ENCODE results near the gene IVL. TPM values are rescaled to one million over a fixed set of nuclear protein-coding genes. Genes with fewer than 3 reads are reported as not detected.

Gene IVL
- total RNA-seq, 1 donor from 2014 or later = not detected

DNA sequence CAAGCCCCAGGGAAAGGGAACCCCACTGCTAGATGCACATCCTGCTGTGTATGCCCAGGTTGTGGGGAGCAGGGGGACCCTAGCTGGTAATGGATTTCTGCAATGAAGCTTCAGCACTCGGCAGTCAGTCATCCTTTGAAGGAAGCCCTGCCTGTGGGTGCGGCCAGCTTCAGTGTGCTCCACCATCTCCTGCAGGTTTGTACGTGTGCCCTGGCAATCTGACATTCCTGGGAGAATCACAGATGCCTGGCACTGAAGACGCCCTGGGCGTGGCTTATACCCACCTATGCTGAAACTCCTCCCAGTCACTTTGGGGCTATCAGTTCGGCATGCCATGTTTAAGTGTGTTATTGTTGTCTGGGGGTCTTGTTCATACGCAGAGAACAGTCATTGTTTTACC is 45.4 kb downstream of the IVL start:
- no peak for DNase-seq

GRCh38 chr1:152954436-152954835 is 46.1 kb downstream of the IVL start:
- no peak for DNase-seq

DNA sequence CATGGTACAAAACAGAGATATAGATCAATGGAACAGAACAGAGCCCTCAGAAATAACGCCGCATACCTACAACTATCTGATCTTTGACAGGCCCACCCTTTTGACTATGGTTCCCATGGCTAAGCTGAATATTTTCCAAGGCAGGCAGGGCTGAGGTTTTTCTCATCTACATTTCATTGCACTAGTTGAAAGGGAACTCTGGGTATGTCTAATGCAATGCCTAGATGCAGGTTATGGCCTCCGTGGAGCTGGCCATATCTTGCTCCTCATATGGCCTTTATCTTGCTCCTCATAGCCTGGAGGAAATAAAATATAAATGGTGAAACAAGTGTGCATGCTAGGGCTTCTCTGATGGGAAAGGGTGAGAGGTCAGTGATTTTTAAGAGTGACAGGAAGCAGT is 49.2 kb downstream of the IVL start:
- no peak for DNase-seq

GRCh38 chr1:152959273-152959672 is 50.9 kb downstream of the IVL start:
- DNase-seq = no peak

DNA sequence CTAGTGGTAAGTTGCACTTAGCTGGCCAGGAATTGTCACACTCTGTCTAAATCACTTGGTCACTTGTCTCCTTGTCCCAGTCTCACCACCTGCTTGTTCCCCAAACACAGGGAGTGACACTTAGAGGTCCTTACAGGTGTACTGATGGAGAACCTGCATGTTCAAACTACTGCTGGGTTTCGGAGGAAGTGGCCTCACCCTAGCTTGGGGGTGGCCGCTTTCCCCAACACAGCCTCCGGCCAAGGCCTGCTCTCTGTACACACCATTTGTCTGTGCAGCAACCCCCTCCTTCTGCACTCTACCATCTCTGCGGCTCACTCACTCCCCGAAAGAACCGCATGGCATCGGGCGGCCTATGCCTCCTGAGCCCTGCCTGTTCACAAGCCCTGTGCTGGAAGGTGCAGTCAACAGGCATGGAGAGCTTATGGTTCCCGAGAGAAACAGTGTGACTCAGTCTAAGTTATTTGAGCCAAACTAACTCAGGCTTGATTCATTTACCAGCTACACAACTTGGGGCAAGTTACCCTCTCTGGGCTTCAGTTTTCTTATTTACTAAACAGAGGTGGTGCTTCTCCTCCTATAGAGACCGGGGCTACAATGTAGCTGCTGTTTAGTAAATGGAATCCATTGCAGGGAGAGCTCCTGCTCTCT is 51.6 kb downstream of the IVL start:
- no peak for DNase-seq

DNA sequence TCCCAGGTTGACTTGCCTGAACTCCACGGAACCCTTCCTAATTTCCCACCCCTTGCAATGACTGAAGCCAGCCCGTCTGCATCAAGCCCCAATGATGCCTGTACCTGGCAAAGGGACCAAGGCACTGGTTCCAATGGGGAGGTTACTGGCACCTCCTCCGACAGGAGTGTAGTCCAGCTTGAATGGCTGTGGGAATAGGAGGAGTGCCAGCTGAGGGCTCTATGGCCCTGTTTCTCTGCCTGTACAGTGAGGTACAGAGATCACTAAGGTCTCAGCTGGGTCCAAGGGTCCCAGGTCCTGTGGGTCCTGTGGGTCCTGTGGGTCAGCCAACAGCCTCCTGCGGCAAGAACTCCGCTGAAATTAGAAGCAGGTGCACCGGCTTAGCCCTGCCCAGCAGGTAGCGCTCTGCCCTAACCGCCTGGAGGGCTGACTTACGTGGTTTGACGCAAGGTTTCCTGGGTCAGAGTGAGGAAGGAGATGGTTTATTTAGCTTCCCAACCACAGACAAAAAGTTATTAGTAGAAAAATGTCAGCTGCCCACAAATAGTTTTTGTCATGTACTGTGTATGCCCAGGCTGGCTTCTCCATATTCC is 52.2 kb downstream of the IVL start:
- DNase-seq = no peak

Other genes starting within 250 kb of the IVL start
- gene LCE2D, start 245.2 kb upstream of the IVL start, total RNA-seq = not detected in 2 replicates
- not detected in 2 replicates for gene LCE2C, start 233.3 kb upstream of the IVL start, total RNA-seq
- gene LCE2B, start 222.4 kb upstream of the IVL start, total RNA-seq = not detected in 2 replicates
- gene LCE2A, start 210.2 kb upstream of the IVL start, total RNA-seq = not detected in 2 replicates
- gene LCE4A, start 200.4 kb upstream of the IVL start, total RNA-seq = not detected in 2 replicates
- gene KPRP, start 150.5 kb upstream of the IVL start, total RNA-seq = not detected in 2 replicates
- gene LCE1F, start 133.4 kb upstream of the IVL start, total RNA-seq = not detected in 2 replicates
- gene LCE1E, start 122.3 kb upstream of the IVL start, total RNA-seq = not detected in 2 replicates
- not detected in 2 replicates for gene LCE1D, start 111.8 kb upstream of the IVL start, total RNA-seq
- gene LCE1C, start 101.9 kb upstream of the IVL start, total RNA-seq = not detected in 2 replicates
- gene LCE1B, start 96.6 kb upstream of the IVL start, total RNA-seq = not detected in 2 replicates
- not detected in 2 replicates for gene LCE1A, start 81.1 kb upstream of the IVL start, total RNA-seq
- not detected in 2 replicates for gene LCE6A, start 65.7 kb upstream of the IVL start, total RNA-seq
- not detected in 2 replicates for gene LCE7A, start 48.5 kb upstream of the IVL start, total RNA-seq
- not detected in 2 replicates for gene SMCP, start 30.2 kb upstream of the IVL start, total RNA-seq
- gene SPRR5, start 38.7 kb downstream of the IVL start, total RNA-seq = not detected in 2 replicates
- gene SPRR4, start 62.1 kb downstream of the IVL start, total RNA-seq = not detected in 2 replicates
- gene SPRR1A, start 75.5 kb downstream of the IVL start, total RNA-seq = not detected in 2 replicates
- gene SPRR3, start 93.2 kb downstream of the IVL start, total RNA-seq = not detected in 2 replicates
- gene SPRR1B, start 122.7 kb downstream of the IVL start, total RNA-seq = not detected in 2 replicates
- gene SPRR2D, start 132.6 kb downstream of the IVL start, total RNA-seq = not detected in 2 replicates
- gene SPRR2A, start 149.0 kb downstream of the IVL start, total RNA-seq = not detected in 2 replicates
- gene SPRR2B, start 163.1 kb downstream of the IVL start, total RNA-seq = not detected in 2 replicates
- gene SPRR2E, start 186.0 kb downstream of the IVL start, total RNA-seq = not detected in 2 replicates
- not detected in 2 replicates for gene SPRR2F, start 205.0 kb downstream of the IVL start, total RNA-seq
- gene SPRR2G, start 242.3 kb downstream of the IVL start, total RNA-seq = not detected in 2 replicates